Medulla oblongata (tissue), 1 donor: ENCODE measurements around the gene EXD3.

ENCODE experiments used
- DNase-seq: peaks from one replicate; pipeline ENCODE4 v3.0.0-alpha.2; 2015; ENCODE audit errors: extremely low spot score

The EXD3 gene

GRCh38 chr9:137365552-137366444 is 57.2 kb downstream of the EXD3 start:
- no peak for DNase-seq

- peak; percentile 31 for DNase-seq
Observed at GRCh38 chr9:137365056-137365455, 57.9 kb downstream of the EXD3 start.

- no peak for DNase-seq
Observed at GRCh38 chr9:137359850-137360249, 63.1 kb downstream of the EXD3 start.

- DNase-seq, result no peak
Observed at GRCh38 chr9:137358126-137358525, 64.8 kb downstream of the EXD3 start.

- DNase-seq, result no peak
Observed at GRCh38 chr9:137357166-137357565, 65.8 kb downstream of the EXD3 start.

GRCh38 chr9:137355761-137356365 is 67.1 kb downstream of the EXD3 start:
- DNase-seq, result no peak

- DNase-seq, result no peak
Observed at GRCh38 chr9:137354845-137355760, 67.9 kb downstream of the EXD3 start.

GRCh38 chr9:137354153-137354844 is 68.7 kb downstream of the EXD3 start:
- no peak for DNase-seq

- DNase-seq, result no peak
Observed at GRCh38 chr9:137353223-137354152, 69.5 kb downstream of the EXD3 start.

- DNase-seq, result no peak
Observed at GRCh38 chr9:137352511-137353222, 70.3 kb downstream of the EXD3 start.

- DNase-seq, result no peak
Observed at GRCh38 chr9:137351781-137352501, 71.0 kb downstream of the EXD3 start.

- DNase-seq, result no peak
Observed at GRCh38 chr9:137350696-137351584, 72.0 kb downstream of the EXD3 start.

- DNase-seq, result no peak
Observed at GRCh38 chr9:137349471-137350033, 73.4 kb downstream of the EXD3 start.

GRCh38 chr9:137348769-137349470 is 74.0 kb downstream of the EXD3 start:
- DNase-seq, result no peak

GRCh38 chr9:137347928-137348327 is 75.0 kb downstream of the EXD3 start:
- DNase-seq, result no peak

GRCh38 chr9:137342482-137342881 is 80.5 kb downstream of the EXD3 start:
- no peak for DNase-seq

- DNase-seq, result no peak
Observed at GRCh38 chr9:137341227-137341626, 81.7 kb downstream of the EXD3 start.
